GM21390 (cell line): ENCODE results near the gene IQCH.
"Not testable (repeated sequence)": the region's sequence is repeated elsewhere in the genome, so short reads cannot be mapped to it uniquely, and the experiment has no call there.

Source experiments
- ATAC-seq: cut with Tn5 transposase; IDR thresholded peaks from one replicate; pipeline ENCODE4 v1.9.1; 2021; ENCODE audit not compliant: unreplicated experiment

Gene IQCH

DNA sequence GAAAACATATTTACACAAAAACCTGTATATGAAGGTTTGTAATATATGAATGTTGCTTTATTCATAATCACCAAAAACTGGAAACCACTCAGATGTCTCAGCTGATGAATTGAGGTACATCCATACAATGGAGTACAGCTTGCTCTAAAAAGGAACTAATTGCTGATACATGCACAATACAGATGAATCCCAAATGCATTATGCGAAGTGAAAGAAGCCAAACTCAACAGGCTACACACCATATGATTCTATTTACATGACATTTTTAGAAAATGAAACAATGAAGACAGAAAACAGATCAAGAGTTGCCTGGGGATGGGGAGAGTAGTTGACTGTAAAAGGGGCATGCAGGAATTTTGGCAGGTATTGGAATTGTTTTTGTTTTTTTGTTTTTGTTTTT, 95.5 kb downstream of the IQCH start:
- no peak for ATAC-seq

DNA sequence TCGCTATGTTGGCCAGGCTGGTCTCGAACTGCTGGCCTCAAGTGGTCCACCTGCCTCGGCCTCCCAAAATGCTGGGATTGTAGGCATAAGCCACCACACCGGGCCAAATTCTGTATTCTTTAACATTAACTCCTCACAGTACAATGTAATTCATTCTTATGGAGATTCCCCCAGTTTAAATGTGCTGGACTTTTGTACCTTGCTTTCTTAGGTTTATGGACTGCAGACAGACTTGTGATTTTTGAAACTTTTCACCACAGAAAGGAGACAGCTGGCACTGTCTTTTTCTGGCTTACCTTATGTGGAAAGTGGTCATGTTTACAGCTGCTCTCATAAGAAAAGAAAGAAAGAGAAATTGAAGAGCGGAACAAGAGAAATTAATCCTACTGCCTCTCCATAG, 103.8 kb downstream of the IQCH start:
- no peak for ATAC-seq

DNA sequence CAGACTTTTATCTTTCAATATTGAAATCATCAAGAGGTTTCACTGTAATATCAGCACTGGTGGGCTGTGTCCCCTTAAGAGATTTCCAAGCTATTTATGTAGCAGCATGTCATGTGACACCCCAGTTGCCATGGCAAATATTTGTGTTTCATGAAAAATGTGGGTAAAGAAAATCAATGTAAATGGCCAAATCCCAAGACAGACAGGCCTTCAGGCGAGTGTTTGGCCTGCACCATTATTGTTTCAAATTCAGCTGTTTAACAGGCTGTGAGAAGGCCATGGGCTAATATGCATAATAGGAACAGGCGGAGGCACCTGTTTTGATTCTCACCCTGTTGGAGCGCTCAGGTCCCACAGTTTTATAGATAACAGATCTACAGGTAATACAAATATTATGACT, 104.2 kb downstream of the IQCH start:
- no peak for ATAC-seq

DNA sequence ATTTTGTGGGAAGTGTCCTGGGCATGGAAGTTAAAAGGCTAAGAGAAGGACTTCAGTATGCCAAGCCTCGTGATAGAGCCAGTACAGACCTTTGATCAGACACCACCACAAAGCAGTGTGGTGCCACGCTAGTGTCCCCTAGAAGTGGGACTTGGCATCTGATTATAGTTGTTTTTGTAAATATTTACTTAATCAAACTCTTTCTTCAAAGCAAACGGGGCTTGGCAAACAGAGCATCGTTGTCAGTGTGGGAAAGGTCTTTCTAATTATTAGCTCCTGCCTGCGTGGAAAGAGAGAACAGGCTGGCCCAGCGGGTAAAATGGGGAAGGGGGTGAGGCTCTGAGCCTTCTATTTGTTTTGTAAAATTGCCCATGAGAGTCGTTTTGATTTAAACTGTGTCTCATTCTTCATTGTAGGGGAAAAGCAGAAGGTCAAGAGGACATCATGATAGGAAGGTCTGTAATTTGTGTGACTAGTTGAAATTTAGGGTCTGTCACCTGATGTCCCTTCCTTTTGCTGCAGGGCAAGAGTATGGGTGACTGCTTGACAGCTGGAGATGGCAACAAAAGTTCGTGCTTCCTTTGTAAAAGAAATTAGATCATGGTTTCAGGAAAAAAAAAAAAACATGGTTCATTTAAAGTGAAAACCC, 105.0 kb downstream of the IQCH start:
- ATAC-seq: no peak

DNA sequence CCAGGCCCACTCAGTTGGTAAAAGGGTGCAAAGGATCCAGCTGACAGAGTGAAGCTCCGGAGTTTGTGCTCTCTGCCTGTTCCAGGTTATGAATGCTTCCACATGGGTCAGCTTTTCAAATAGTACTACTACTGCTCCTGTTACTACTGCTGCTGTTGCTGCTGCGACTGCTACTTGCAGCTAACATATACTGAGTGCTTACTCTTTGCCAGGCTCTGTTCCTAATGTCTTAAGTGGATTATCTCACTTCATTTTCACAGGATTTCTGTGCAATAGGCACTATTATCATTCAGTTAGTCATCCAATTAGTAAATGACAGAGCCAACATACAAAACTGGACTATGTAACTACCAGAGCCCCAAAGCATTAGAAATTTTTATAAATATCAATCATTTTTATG, 106.5 kb downstream of the IQCH start:
- no peak for ATAC-seq

DNA sequence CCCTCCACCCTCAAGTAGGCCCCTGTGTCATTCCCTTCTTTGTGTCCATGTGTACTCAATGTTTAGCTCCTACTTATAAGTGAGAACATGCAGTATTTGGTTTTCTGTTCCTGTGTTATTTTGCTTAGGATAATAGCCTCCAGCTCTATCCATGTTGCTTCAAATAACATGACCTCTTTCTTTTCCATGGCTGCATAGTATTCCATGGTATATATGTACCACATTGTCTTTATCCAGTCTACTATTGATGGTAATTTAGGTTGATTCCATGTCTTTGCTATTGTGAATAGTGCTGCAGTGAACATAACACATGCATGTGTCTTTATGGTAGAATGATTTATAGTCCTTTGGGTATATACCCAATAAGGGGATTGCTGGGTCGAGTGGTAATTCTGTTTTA, 109.1 kb downstream of the IQCH start:
- ATAC-seq: not testable (repeated sequence)

DNA sequence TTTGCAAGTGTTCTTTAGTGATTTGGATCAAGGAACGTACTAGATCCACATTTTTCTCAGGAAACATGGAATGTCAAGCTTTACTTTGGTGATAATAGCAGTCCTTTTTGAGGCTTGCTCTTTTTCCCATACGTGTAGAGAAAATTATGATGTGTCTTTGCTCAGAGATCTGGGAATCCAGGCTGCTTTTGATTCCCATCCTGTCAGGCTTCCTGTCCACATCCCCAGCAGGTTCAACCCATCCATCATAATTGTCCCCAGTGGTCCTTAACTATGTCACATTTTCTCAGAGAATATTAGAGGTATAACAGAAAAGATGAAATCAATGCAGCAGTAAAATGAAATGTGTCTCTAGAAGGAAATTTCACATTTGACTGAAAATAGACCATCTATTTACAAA, 111.4 kb downstream of the IQCH start:
- no peak for ATAC-seq

DNA sequence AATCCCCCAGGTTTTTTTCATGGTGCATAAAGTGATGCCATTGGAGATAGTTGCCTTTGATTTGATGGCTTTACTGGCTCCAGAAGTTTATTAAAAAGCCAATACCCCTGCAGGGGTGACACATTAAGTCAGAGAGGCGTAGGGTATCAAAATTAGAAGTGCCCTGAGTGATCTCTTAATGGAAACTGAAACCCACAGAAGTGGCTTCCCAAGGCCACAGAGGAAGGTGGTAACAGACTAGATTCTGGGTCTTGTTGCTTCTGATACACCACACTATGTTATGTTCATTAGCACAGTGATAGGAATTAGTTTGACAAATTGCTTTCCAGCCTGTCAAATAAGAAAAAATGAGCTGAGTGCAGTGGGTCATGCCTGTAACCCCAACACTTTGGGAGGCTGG, 112.3 kb downstream of the IQCH start:
- no peak for ATAC-seq

DNA sequence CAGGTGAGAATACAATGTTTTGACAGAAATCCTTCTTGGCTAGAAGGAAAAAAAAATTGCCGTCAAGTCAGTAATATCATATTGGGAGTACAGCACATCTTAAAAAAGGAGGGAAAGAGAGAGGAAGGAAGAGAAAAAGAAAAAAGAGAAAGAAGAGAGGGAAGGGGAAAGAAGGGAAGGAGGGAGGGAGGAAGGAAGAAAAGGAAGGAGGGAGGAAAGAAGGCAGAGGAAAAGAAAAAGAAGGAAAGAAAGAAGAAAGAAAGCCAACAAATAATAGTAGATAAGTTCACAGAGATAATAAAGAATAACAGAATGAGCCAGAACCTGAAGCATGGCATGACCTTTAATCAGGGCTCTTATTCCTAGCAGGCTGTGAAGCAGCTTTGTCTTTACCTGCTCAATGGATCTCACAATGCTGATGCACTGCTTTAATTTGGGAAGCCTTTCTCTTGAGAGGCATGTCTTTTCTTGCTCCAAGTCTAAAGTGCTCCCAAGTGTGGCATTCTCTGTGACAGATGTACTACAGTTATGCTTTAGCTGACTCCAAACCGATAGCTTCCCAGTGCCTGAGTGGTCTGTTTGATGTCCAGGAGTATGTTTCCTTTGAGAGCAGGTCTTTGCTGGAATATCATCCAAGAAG, 114.9 kb downstream of the IQCH start:
- ATAC-seq: no peak

DNA sequence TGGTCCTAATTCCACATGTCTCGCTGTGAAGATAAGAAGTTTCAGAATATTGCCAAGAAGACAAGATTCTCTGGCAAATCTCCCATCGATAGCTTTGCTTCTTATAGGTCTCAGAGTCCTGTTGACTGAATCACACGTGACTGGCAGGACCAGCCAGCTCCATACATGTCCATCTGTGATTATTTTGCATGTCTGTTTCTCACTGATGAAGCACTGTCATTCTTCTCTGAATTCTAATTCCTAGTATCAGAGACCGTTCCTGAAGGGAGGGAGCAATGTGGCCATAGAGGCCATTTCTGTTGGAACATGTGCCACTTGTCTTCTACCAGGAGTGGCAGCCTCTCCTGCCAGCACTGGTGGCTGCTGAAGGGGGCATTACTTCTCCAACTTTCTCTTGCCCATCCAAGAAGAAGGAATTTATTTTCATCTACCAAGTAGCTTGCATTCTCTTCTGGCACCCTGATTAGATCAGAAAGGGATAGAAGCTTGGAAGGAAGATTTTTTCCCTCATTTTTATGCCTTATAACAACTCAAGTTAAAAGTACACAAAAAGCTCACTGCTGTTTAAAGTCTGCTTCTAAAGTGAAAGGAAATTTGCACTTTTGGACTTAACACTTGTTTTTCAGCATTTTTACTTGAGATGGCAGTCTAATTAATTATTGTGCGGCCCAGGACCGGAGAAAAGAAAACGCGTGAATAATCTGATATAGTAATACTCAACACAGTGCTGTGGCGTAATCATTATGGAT, 115.8 kb downstream of the IQCH start:
- ATAC-seq: no peak

DNA sequence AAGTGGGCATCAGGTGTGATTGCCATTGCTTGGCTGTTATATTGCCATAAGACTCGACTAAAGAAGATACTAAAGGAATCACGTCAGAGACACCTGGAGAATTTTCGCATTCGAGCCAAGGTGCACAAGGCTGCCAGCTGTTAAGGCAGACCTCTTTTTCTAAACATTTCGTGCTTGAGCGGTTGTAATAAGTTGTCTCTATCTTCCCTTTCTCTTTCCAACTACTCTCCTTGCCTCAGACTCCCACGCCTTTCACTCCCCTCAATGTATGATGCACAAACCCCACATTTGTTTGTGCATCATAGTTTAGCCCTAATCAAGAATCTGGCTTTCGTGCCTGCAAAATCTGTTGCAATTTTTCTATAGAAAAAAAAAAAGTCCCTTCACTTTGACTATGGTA, 118.0 kb downstream of the IQCH start:
- ATAC-seq: no peak

DNA sequence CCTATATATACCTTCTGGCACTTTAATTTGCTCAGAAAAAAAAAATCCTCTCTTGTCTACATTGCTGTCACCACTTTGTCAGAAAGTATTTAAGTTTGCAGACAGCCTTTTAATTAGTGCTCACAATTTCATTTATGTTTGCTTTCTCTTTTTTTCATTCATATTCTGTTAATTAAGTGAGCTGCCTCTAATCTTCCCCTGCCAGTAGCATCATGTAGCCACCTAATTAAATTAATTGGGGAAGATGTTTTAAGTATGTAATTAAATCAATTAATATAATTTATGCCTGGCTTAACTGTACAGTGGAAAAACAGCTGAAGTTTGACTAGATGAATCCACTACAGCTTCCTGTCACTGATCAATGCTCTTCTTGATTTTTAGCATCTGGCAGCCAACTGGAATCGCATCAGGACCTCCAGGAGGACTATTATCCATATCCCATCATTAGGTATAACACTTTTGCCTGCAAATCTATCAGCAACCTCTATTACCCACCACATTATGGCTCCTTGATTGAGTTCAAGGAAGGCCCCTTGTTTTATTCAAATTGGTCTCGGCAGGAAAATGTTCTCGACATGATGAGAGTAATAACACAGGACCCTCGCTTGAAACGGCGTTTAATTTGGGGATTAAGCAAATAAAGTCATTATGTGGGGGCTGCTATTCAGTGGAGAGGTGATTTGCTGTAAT, 118.5 kb downstream of the IQCH start:
- ATAC-seq: no peak

DNA sequence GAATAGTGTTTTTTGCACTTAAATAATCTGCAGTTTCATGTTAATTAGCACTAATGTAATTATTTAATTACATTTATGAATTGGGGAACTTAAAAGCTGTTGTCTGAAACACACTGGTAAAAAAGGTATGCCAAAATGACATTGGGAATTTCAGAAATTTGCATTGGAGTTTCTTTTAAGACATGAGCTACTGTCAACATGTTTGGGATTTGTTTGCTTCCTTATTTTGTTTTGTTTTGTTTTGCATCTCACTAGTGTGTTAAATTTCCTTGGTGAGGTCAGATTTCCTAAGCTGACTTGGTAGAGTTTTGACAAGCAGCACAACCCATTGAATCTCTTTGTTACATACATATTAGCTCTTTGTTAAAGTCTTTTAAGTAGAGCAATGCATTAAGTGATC, 119.4 kb downstream of the IQCH start:
- ATAC-seq: no peak

DNA sequence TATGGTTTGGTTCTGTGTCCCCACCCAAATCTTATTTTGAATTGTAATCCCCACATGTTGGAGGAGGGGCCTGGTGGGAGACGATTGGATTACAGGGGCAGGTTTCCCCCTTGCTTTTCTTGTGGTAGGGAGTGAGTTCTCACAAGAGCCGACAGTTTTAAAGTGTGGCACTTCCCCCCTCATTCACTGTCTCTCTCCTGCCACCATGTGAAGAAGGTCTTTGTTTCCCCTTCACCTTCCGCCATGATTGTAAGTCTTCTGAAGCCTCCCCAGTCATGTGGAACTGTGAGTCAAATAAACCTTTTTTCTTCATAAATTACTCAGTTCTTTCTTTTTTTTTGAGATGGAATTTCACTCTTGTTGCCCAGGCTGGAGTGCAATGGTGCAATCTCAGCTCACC, 124.9 kb downstream of the IQCH start:
- ATAC-seq: no peak

DNA sequence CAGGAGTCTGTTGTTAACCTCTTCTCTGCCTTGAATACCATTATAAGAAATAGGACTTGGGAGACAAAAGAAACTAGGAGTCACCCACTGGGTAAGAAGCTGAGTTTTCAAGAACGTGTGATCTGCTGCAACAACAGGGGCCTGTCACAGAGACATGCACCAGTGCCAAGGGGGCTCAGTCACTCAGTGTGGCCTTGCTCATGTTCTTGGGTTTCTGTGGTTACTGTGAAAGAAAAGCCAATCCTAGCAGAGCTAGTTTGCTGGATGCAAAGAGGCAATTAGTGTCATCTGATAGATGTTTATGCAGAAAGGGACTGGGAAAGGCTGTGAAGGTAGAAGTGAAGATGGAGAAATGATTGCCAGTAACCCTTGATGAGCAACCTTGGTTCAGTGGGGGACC, 126.3 kb downstream of the IQCH start:
- no peak for ATAC-seq

DNA sequence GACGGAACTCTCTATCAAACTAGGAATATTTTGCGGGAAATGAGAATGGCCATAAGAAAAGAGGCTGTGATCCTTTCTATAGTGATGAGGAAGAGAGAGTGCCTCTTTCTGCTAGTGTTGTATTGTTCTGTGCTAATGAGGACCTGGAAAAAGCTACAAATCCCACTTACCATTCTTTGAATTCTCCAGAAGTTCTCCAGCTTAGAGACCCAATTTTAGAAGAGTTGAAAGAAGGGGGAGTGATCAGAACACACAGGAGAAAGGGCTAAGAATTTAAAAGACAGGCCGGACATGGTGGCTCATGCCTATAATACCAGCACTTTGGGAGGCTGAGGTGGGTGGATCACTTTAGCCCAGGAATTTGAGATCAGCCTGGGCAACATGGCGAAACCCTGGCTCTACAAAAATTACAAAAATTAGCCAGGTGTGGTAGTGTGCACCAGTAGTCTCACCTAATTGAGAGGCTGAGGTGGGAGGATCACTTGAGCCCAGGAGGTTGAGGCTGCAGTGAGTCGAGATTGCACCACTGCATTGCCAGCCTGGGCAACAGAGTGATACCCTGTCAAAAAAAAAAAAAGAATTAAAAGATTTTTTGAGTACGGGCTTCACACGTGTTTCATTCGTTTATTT, 126.9 kb downstream of the IQCH start:
- ATAC-seq: no peak

DNA sequence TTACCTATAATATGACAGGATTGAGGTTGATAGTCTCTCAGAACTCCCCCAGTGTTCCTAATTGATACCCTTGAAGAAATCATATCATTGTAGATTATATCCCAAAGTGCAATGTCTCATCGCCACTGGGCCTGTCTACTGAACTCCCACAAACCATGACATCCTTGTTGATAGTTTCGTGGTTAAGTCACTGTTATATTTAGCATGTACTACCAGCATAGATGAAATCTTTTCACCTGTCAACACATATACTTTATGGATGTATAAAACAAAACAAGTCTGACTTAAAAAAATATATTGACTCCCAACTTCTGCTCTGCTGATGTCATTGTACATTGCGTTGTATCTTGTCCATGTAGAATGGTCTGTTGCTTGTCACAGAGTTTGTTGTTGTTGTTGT, 128.1 kb downstream of the IQCH start:
- ATAC-seq: no peak

DNA sequence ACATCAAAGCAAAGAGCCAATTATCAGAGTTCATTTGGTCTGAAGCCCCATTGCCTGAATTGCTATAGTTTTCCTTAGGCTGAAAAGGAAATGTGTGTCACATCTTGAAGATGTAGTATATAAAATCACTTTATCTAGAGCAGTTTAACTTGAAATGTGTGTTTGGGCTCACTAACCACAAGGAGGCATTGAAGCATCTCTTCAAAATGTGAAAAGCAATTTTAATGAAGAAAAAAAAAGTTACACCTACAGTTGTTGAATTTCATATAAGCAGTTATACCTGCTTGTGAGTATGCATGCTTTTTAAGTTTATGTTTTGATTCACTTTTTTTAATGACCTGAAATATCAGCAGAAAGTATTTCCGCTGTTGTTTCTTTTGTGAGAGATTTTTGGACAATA, 129.3 kb downstream of the IQCH start:
- no peak for ATAC-seq

DNA sequence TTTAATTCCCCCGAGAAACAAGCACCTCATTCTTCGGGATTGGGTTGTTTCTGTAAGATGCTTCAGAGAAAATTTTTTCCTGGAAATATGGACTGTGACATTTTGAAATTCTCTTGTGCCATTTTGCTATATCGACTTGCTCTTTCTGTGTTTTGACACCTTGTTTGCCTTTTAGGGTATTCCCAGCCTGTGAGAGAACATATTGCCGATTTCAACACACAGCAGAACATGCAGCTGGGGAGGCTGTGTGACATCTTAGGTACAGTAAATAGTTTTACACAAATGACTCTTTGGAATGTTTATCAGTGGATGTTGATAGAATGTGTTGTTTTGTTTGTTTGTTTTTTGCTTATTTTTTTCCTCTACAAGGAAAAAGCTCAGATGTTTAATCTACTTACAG, 130.2 kb downstream of the IQCH start:
- no peak for ATAC-seq

DNA sequence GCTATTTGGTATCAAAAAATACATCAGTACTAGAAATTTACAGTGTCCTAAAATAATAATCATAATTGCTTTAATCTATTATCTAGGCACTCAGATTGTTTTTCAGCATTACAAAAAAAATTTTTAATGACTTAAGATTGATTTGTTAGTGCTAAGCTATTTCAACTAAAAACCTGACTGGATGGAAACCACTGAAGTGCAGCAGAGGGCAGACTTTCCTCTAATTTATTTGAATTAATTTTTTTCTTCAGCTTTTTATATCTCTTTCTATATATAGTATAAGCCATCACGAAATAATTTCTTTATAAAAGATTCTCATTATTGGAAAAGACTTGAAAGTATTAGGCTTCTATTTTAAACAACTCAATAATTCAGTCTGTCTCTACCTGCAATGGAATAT, 131.4 kb downstream of the IQCH start:
- no peak for ATAC-seq

DNA sequence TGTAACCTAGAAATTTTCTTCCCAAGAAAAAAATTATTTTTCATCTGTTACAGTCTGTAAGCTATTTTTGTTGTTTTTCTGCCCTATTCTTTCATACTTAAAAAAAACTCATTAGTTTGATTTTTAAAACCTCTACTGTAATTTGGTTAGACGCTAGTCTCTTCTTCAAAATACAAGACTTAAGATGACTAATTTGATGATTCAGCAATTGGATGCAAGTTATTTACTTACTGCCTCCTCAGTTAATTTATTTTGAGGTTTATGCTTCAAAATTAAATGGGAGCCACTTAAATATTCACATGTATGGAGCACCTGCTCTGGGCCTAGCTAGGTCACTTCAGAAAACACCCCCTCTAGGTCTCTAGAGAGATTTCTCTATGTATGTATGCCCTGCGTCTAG, 132.4 kb downstream of the IQCH start:
- ATAC-seq: no peak
